HEK293 (cell line): ENCODE measurements around the gene SMKR1.

Experiments used
- KLF8 ChIP-seq: fragments of 450-650 bp; formaldehyde crosslinking; IDR thresholded peaks from 2 replicates; pipeline ENCODE4 v1.5.1; 2016; ENCODE audit warnings: missing biosample characterization, missing genetic modification characterization
- OSR2 ChIP-seq: fragments of 450-650 bp; formaldehyde crosslinking; IDR thresholded peaks from 2 replicates; pipeline ENCODE4 v1.5.1; 2016; ENCODE audit warnings: missing biosample characterization, missing genetic modification characterization
- REPIN1 ChIP-seq: fragments of 450-650 bp; formaldehyde crosslinking; IDR thresholded peaks from 2 replicates; pipeline ENCODE4 v1.5.1; 2017; ENCODE audit warnings: missing biosample characterization, missing genetic modification characterization, low read depth
- SP3 ChIP-seq: fragments of 450-650 bp; formaldehyde crosslinking; IDR thresholded peaks from 2 replicates; pipeline ENCODE4 v1.5.1; 2016; ENCODE audit warnings: missing biosample characterization, missing genetic modification characterization
- SP7 ChIP-seq: fragments of 450-650 bp; formaldehyde crosslinking; IDR thresholded peaks from 2 replicates; pipeline ENCODE4 v1.5.1; 2016; ENCODE audit warnings: missing biosample characterization, missing genetic modification characterization
- YY2 ChIP-seq: fragments of 450-650 bp; formaldehyde crosslinking; IDR thresholded peaks from 2 replicates; pipeline ENCODE4 v1.5.1; 2016; ENCODE audit warnings: missing biosample characterization, missing genetic modification characterization
- ZBTB48 ChIP-seq: fragments of 450-650 bp; formaldehyde crosslinking; IDR thresholded peaks from 2 replicates; pipeline ENCODE4 v1.5.1; 2016; ENCODE audit warnings: missing biosample characterization, missing genetic modification characterization
- ZFP37 ChIP-seq: fragments of 450-650 bp; formaldehyde crosslinking; IDR thresholded peaks from 2 replicates; pipeline ENCODE4 v1.5.1; 2016; ENCODE audit warnings: missing biosample characterization, missing genetic modification characterization
- ZIC2 ChIP-seq: fragments of 450-650 bp; formaldehyde crosslinking; IDR thresholded peaks from 2 replicates; pipeline ENCODE4 v1.5.1; 2016; ENCODE audit warnings: missing biosample characterization, missing genetic modification characterization
- ZNF10 ChIP-seq: fragments of 450-650 bp; formaldehyde crosslinking; IDR thresholded peaks from 2 replicates; pipeline ENCODE4 v1.5.1; 2017; ENCODE audit warnings: missing biosample characterization, missing genetic modification characterization
- ZNF138 ChIP-seq: fragments of 450-650 bp; formaldehyde crosslinking; IDR thresholded peaks from 2 replicates; pipeline ENCODE4 v1.5.1; 2016; ENCODE audit warnings: missing biosample characterization, missing genetic modification characterization, borderline replicate concordance
- ZNF23 ChIP-seq: fragments of 450-650 bp; formaldehyde crosslinking; IDR thresholded peaks from 2 replicates; pipeline ENCODE4 v1.5.1; 2016; ENCODE audit warnings: missing biosample characterization, missing genetic modification characterization, borderline replicate concordance
- ZNF354C ChIP-seq: fragments of 450-650 bp; formaldehyde crosslinking; IDR thresholded peaks from 2 replicates; pipeline ENCODE4 v1.5.1; 2016; ENCODE audit warnings: missing biosample characterization, missing genetic modification characterization, low read depth, borderline replicate concordance
- ZNF391 ChIP-seq: fragments of 450-650 bp; formaldehyde crosslinking; IDR thresholded peaks from 2 replicates; pipeline ENCODE4 v1.5.1; 2016; ENCODE audit warnings: low read depth, missing biosample characterization, missing genetic modification characterization, borderline replicate concordance
- ZNF404 ChIP-seq: fragments of 450-650 bp; formaldehyde crosslinking; IDR thresholded peaks from 2 replicates; pipeline ENCODE4 v1.5.1; 2017; ENCODE audit warnings: missing biosample characterization, missing genetic modification characterization
- ZNF48 ChIP-seq: fragments of 450-650 bp; formaldehyde crosslinking; IDR thresholded peaks from 2 replicates; pipeline ENCODE4 v1.5.1; 2016; ENCODE audit warnings: missing biosample characterization, missing genetic modification characterization
- ZNF501 ChIP-seq: fragments of 450-650 bp; formaldehyde crosslinking; IDR thresholded peaks from 2 replicates; pipeline ENCODE4 v1.5.1; 2016; ENCODE audit warnings: missing biosample characterization, missing genetic modification characterization
- ZNF514 ChIP-seq: fragments of 450-650 bp; formaldehyde crosslinking; IDR thresholded peaks from 2 replicates; pipeline ENCODE4 v1.5.1; 2016; ENCODE audit warnings: missing biosample characterization, missing genetic modification characterization
- ZNF530 ChIP-seq: fragments of 450-650 bp; formaldehyde crosslinking; IDR thresholded peaks from 2 replicates; pipeline ENCODE4 v1.5.1; 2016; ENCODE audit warnings: low read depth, missing biosample characterization, missing genetic modification characterization
- ZNF561 ChIP-seq: fragments of 450-650 bp; IDR thresholded peaks from 2 replicates; pipeline ENCODE4 v1.5.1; 2018; ENCODE audit warnings: missing biosample characterization, missing genetic modification characterization, borderline replicate concordance
- ZNF623 ChIP-seq: fragments of 450-650 bp; formaldehyde crosslinking; IDR thresholded peaks from 2 replicates; pipeline ENCODE4 v1.5.1; 2016; ENCODE audit warnings: missing biosample characterization, missing genetic modification characterization
- ZNF624 ChIP-seq: fragments of 450-650 bp; formaldehyde crosslinking; IDR thresholded peaks from 2 replicates; pipeline ENCODE4 v1.5.1; 2017; ENCODE audit warnings: missing biosample characterization, missing genetic modification characterization
- ZNF654 ChIP-seq: fragments of 450-650 bp; formaldehyde crosslinking; IDR thresholded peaks from 2 replicates; pipeline ENCODE4 v1.5.1; 2016; ENCODE audit warnings: low read depth, missing biosample characterization, missing genetic modification characterization
- ZNF658 ChIP-seq: fragments of 450-650 bp; formaldehyde crosslinking; IDR thresholded peaks from 2 replicates; pipeline ENCODE4; 2016; ENCODE audit warnings: missing biosample characterization, missing genetic modification characterization
- ZNF660 ChIP-seq: fragments of 450-650 bp; IDR thresholded peaks from 2 replicates; pipeline ENCODE4 v1.5.1; 2018; ENCODE audit warnings: missing biosample characterization, mild to moderate bottlenecking, missing genetic modification characterization
- ZNF747 ChIP-seq: fragments of 450-650 bp; formaldehyde crosslinking; IDR thresholded peaks from 2 replicates; pipeline ENCODE4 v1.5.1; 2016; ENCODE audit warnings: missing biosample characterization, missing genetic modification characterization
- ZNF785 ChIP-seq: fragments of 450-650 bp; formaldehyde crosslinking; IDR thresholded peaks from 2 replicates; pipeline ENCODE4 v1.5.1; 2016; ENCODE audit warnings: missing biosample characterization, missing genetic modification characterization
- ZNF830 ChIP-seq: fragments of 450-650 bp; IDR thresholded peaks from 2 replicates; pipeline ENCODE4 v1.5.0; 2018; ENCODE audit warnings: missing biosample characterization, missing genetic modification characterization, low read depth, mild to moderate bottlenecking, moderate library complexity
- TF ChIP-seq, protein P1 (sequence below): fragments of 450-650 bp; formaldehyde crosslinking; IDR thresholded peaks from 2 replicates; pipeline ENCODE4 v1.5.1; 2016; ENCODE audit warnings: missing biosample characterization, missing genetic modification characterization
- TF ChIP-seq, protein P2 (sequence below): fragments of 450-650 bp; formaldehyde crosslinking; IDR thresholded peaks from 2 replicates; pipeline ENCODE4 v1.5.1; 2016; ENCODE audit warnings: missing biosample characterization, missing genetic modification characterization
- TF ChIP-seq, protein P3 (sequence below): fragments of 450-650 bp; formaldehyde crosslinking; IDR thresholded peaks from 2 replicates; pipeline ENCODE4 v1.5.1; 2016; ENCODE audit warnings: missing biosample characterization, missing genetic modification characterization
- TF ChIP-seq, protein P4 (sequence below): fragments of 450-650 bp; formaldehyde crosslinking; IDR thresholded peaks from 2 replicates; pipeline ENCODE4 v1.5.1; 2016; ENCODE audit warnings: missing biosample characterization, missing genetic modification characterization, borderline replicate concordance

Gene SMKR1

DNA sequence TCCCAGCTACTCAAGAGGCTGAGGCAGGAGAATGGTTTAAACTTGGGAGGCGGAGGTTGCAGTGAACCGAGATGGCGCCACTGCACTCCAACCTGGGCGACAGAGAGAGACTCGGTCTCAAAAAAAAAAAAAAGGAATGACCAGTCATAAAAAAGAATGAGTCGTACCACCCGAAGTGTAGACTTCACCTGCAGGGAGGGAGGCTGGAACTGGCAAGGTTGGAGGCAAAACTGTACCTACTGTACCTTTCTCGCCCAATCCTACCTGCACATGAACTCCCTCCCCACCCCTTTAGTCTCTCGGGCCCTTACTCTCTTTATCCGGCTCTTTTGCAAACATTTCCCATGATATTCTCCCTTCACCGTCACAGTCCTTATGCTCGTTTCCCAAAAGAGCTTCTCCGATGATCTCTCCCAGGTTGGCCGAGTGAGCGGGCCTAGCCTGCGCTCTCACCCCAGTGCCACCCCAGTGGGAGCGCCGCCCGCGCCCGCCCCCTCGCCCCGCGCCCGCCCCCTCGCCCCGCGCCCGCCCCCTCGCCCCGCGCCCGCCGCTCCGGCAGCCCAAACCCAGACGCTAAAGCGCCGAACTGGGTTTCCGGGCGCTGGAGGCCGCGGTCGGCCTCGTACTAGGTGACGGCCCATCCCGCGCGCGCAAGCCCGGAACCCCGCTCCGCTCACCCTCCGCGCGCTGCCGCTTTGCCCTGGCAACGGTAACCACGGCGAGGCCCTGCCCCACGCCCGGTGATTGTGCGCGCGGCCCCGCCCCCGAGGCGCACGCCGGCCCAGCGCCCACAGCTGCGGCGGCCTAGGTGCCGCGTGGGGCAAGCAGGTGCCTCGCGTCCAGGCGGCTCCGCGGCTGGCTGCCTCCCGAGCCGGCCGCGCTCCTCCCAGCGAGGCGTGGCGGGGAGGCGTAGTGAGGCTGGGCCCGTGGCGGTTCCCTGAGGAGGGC is at the start of gene SMKR1 (continued):
- TF ChIP-seq OSR2 (tag by site-specific recombination) (no peak), ZNF785 (tag by site-specific recombination) (no peak), ZNF654 (tag by site-specific recombination) (no peak), ZNF10 (tag by site-specific recombination) (0 out of 2 replicates have a peak, but pooled peaks have one; percentile 65), ZNF623 (tag by site-specific recombination) (no peak), ZIC2 (tag by site-specific recombination) (no peak), ZNF48 (tag by site-specific recombination) (no peak), ZFP37 (tag by site-specific recombination) (no peak), ZNF404 (tag by site-specific recombination) (no peak), SP7 (0 out of 2 replicates have a peak, but pooled peaks have one; percentile 33), ZNF354C (no peak), ZNF624 (tag by site-specific recombination) (no peak), REPIN1 (tag by site-specific recombination) (no peak), ZNF514 (tag by site-specific recombination) (no peak), ZNF747 (tag by site-specific recombination) (no peak), ZNF561 (tag by site-specific recombination) (peak; percentile 66; the same call in 1 of the 2 replicates), ZNF23 (tag by site-specific recombination) (no peak), ZNF660 (tag by site-specific recombination) (peak; percentile 31; the same call in 1 of the 2 replicates), ZNF391 (tag by site-specific recombination) (no peak), ZNF138 (tag by site-specific recombination) (no peak), ZNF830 (tag by site-specific recombination) (no peak), ZNF530 (tag by site-specific recombination) (no peak), ZNF501 (tag by site-specific recombination) (no peak), ZNF658 (tag by site-specific recombination) (no peak), SP3 (tag by site-specific recombination) (peak; percentile 43; the same call in 1 of the 2 replicates), YY2 (tag by site-specific recombination) (no peak), KLF8 (0 out of 2 replicates have a peak, but pooled peaks have one; percentile 35), ZBTB48 (tag by site-specific recombination) (no peak)
- TF ChIP-seq, protein P1, sequence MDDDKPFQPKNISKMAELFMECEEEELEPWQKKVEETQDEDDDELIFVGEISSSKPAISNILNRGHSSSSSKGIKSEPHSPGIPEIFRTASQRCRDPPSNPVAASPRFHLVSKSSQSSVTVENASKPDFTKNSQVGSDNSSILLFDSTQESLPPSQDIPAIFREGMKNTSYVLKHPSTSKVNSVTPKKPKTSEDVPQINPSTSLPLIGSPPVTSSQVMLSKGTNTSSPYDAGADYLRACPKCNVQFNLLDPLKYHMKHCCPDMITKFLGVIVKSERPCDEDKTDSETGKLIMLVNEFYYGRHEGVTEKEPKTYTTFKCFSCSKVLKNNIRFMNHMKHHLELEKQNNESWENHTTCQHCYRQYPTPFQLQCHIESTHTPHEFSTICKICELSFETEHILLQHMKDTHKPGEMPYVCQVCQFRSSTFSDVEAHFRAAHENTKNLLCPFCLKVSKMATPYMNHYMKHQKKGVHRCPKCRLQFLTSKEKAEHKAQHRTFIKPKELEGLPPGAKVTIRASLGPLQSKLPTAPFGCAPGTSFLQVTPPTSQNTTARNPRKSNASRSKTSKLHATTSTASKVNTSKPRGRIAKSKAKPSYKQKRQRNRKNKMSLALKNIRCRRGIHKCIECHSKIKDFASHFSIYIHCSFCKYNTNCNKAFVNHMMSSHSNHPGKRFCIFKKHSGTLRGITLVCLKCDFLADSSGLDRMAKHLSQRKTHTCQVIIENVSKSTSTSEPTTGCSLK, result no peak
- TF ChIP-seq, protein P2, sequence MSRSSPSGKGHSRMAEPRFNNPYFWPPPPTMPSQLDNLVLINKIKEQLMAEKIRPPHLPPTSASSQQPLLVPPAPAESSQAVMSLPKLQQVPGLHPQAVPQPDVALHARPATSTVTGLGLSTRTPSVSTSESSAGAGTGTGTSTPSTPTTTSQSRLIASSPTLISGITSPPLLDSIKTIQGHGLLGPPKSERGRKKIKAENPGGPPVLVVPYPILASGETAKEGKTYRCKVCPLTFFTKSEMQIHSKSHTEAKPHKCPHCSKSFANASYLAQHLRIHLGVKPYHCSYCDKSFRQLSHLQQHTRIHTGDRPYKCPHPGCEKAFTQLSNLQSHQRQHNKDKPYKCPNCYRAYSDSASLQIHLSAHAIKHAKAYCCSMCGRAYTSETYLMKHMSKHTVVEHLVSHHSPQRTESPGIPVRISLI (tag by site-specific recombination), result no peak
- TF ChIP-seq, protein P3, sequence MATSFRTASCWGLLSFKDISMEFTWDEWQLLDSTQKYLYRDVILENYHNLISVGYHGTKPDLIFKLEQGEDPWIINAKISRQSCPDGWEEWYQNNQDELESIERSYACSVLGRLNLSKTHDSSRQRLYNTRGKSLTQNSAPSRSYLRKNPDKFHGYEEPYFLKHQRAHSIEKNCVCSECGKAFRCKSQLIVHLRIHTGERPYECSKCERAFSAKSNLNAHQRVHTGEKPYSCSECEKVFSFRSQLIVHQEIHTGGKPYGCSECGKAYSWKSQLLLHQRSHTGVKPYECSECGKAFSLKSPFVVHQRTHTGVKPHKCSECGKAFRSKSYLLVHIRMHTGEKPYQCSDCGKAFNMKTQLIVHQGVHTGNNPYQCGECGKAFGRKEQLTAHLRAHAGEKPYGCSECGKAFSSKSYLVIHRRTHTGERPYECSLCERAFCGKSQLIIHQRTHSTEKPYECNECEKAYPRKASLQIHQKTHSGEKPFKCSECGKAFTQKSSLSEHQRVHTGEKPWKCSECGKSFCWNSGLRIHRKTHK (tag by site-specific recombination), result no peak
- TF ChIP-seq, protein P4, sequence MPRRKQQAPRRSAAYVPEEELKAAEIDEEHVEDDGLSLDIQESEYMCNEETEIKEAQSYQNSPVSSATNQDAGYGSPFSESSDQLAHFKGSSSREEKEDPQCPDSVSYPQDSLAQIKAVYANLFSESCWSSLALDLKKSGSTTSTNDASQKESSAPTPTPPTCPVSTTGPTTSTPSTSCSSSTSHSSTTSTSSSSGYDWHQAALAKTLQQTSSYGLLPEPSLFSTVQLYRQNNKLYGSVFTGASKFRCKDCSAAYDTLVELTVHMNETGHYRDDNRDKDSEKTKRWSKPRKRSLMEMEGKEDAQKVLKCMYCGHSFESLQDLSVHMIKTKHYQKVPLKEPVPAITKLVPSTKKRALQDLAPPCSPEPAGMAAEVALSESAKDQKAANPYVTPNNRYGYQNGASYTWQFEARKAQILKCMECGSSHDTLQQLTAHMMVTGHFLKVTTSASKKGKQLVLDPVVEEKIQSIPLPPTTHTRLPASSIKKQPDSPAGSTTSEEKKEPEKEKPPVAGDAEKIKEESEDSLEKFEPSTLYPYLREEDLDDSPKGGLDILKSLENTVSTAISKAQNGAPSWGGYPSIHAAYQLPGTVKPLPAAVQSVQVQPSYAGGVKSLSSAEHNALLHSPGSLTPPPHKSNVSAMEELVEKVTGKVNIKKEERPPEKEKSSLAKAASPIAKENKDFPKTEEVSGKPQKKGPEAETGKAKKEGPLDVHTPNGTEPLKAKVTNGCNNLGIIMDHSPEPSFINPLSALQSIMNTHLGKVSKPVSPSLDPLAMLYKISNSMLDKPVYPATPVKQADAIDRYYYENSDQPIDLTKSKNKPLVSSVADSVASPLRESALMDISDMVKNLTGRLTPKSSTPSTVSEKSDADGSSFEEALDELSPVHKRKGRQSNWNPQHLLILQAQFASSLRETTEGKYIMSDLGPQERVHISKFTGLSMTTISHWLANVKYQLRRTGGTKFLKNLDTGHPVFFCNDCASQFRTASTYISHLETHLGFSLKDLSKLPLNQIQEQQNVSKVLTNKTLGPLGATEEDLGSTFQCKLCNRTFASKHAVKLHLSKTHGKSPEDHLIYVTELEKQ (tag by site-specific recombination), result no peak
